Cardiac muscle cell (in vitro differentiated cells and primary cell): Measurements from ENCODE around the gene IL32. TPM values are rescaled to one million over a fixed set of nuclear protein-coding genes. Genes with fewer than 3 reads are reported as not detected.

ENCODE experiments used
- DNase-seq, 2 donors: peaks; one replicate each; pipeline versions ENCODE4 v3.0.0 to v3.0.0-alpha.2; 2010 to 2017; ENCODE audit warnings: low read depth in 1 of 2, low spot score in 1 of 2
- H3K27ac ChIP-seq: fragments of 200-600 bp; sonication (generic); 2 replicates; pipeline ENCODE4 v1.5.1; 2016
- H3K27me3 ChIP-seq: fragments of 200-600 bp; sonication (generic); 2 replicates; pipeline ENCODE4 v1.6.0; 2016; ENCODE audit warnings: control low read depth
- H3K36me3 ChIP-seq: fragments of 200-600 bp; sonication (generic); 2 replicates; pipeline ENCODE4 v1.5.1; 2016; ENCODE audit warnings: control low read depth
- H3K4me1 ChIP-seq: fragments of 200-600 bp; sonication (generic); 2 replicates; pipeline ENCODE4 v1.8.1; 2017; ENCODE audit warnings: low read depth, mild to moderate bottlenecking, mixed run types
- H3K4me3 ChIP-seq: fragments of 200-600 bp; sonication (generic); 2 replicates; pipeline ENCODE4 v1.5.1; 2016; ENCODE audit warnings: mild to moderate bottlenecking
- H3K9me3 ChIP-seq: fragments of 200-600 bp; sonication (generic); 2 replicates; pipeline ENCODE4 v1.5.1; 2017; ENCODE audit warnings: low read depth, mild to moderate bottlenecking, control low read depth
- CTCF ChIP-seq: IDR thresholded peaks from 2 replicates; pipeline ENCODE4 v1.5.1; 2012; ENCODE audit warnings: low read depth, mild to moderate bottlenecking, low read length
- polyA plus RNA-seq: library from polyadenylated mRNA; unstranded; fragments of >200 nt; fragmentation: Nextera tagmentation; extraction: Ambion mirVana; gene quantifications from 2 replicates; pipeline ENCODE4 v1.2.1, GENCODE V29; 2016
- total RNA-seq: library from RNA; depleted of rRNA; stranded (reverse); fragments of >200 nt; gene quantifications from 2 replicates; pipeline ENCODE4 v1.2.3, GENCODE V29; 2016

The IL32 gene, protein sequence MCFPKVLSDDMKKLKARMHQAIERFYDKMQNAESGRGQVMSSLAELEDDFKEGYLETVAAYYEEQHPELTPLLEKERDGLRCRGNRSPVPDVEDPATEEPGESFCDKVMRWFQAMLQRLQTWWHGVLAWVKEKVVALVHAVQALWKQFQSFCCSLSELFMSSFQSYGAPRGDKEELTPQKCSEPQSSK
- total RNA-seq (0.66 TPM in 1 of 2 replicates, not detected in the other), polyA plus RNA-seq (0.35 TPM in 1 of 2 replicates, not detected in the other)

- H3K4me3 ChIP-seq: no peak within 1 kb of the TSS
- no peak for TF ChIP-seq CTCF
- no peaks in the 10 kb centered on the region for H3K4me1 ChIP-seq
- no peaks in the 10 kb centered on the region for H3K9me3 ChIP-seq
- no peaks in the 10 kb centered on the region for H3K27me3 ChIP-seq
- no peak within 1 kb of the TSS for H3K27ac ChIP-seq
- peak in 1 of 2 donors; percentile 82 for DNase-seq
- no peaks in the 10 kb centered on the region for H3K36me3 ChIP-seq
Measured at GRCh38 chr16:3065069-3065741, at the start of gene IL32. Gene IL32, plus strand, starts transcription at chr16:3065640. Its CDS starts 172 bp downstream, at chr16:3065812.

DNA sequence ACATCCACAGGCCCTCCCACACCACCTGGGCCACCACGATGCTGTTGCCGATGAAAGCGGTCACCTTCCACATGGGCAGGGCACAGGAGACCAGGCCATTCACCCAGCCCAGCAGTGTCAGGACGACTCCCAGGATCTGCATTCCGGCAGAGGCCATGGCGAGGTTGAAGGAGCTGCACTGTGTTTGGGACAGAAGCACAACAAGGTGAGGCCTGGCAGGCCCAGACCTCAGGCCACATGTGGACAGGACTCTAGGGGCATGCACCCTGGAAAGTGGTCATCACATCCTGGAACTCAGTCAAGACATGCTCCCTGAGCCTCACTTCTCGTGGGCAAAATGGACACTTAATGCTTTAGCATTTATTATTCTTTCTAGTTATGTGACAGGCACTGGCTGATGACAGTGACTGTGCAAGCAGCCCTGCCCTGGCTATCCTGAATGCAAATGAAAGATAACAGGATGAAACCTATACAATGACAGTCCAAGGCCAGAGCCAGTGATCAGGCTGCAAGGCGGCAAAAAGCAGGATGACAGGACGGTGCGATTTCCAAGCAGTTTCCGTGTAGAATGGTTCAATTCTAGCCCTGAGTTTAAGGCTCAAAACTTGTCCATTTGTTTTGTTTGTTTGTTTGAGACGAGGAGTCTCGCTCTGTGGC lies 49.4 kb upstream of the IL32 start:
- TF ChIP-seq CTCF: no peak
- no peak for DNase-seq
- no peak overlapping the region for H3K27ac ChIP-seq
- H3K9me3 ChIP-seq: no peaks in the 10 kb centered on the region
- peaks cover 16% of the 10 kb centered on the region for H3K4me1 ChIP-seq
- no peaks in the 10 kb centered on the region for H3K36me3 ChIP-seq
- H3K4me3 ChIP-seq: no peak overlapping the region
- no peaks in the 10 kb centered on the region for H3K27me3 ChIP-seq

DNA sequence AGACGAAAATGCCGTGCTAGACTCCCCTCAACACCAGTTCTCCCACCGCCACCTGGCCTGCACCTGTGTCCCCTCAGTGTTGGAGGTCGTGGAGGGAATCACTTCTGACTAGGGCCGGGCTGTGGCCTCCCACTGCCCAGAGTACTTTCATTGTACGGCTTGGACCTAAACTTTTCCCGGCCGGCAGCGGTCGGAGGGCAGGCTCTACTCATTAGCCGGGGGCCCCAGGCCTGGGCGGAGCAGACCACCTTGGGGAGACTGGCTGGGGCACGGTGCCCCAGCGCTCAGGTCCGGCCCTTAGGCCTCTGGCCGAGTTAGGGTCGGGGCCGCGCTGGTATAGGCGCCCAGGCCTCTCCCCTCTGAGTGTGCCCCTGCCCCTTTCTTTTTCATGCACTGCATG lies 48.1 kb upstream of the IL32 start:
- no peak for TF ChIP-seq CTCF
- Histone ChIP-seq H3K27ac (peak overlapping the region; percentile 87), H3K9me3 (no peaks in the 10 kb centered on the region), H3K27me3 (no peaks in the 10 kb centered on the region), H3K36me3 (no peaks in the 10 kb centered on the region), H3K4me1 (peaks cover 18% of the 10 kb centered on the region), H3K4me3 (peak overlapping the region; percentile 76)
- DNase-seq: no peak

DNA sequence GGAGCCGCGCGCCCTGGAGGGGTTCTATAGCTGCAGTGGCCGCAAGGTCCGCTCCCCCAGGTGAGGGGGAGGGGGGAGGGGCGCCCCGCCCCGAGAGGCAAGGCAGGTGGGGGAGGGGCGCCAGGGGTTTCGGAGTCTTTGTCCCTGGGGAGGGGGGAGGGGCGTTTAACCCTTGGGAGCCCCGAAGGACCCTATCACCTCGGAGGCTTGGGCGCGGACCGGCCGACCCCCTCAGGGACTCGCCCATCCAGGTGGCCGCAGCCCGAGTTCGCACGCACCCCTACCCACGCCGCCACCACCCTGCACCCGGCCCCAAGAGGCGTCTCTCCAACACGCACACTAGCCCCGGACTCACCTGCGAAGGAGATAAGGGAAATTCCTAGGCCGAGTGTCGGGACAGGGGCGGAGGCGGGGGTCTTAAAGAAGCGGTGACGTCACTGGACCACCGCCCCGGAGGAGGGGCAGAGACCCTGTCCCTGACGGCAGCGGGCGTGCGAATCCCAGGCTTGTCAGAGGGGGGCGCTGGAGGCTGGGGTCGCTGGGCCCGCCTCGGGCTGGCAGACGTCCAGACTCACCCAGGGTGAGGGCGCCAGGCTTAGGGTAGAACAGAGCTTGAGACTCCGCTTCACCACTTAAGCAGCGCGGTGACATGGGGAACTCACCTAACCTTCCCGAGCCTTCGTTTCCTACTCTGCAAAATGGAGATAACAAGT lies 47.5 kb upstream of the IL32 start, which contains the start of gene CLDN6:
Gene CLDN6 (minus strand): TSS at position 390 of the 713 bp plus-strand sequence. CDS start 2,162 bp downstream, outside the sequence.
- Histone ChIP-seq H3K4me1 (peaks cover 18% of the 10 kb centered on the region), H3K4me3 (peak within 1 kb of the TSS; percentile 76), H3K27me3 (no peaks in the 10 kb centered on the region), H3K36me3 (no peaks in the 10 kb centered on the region), H3K9me3 (no peaks in the 10 kb centered on the region), H3K27ac (peak within 1 kb of the TSS; percentile 87)
- DNase-seq: peak in 1 of 2 donors; percentile 94
- TF ChIP-seq CTCF: peak; percentile 29

DNA sequence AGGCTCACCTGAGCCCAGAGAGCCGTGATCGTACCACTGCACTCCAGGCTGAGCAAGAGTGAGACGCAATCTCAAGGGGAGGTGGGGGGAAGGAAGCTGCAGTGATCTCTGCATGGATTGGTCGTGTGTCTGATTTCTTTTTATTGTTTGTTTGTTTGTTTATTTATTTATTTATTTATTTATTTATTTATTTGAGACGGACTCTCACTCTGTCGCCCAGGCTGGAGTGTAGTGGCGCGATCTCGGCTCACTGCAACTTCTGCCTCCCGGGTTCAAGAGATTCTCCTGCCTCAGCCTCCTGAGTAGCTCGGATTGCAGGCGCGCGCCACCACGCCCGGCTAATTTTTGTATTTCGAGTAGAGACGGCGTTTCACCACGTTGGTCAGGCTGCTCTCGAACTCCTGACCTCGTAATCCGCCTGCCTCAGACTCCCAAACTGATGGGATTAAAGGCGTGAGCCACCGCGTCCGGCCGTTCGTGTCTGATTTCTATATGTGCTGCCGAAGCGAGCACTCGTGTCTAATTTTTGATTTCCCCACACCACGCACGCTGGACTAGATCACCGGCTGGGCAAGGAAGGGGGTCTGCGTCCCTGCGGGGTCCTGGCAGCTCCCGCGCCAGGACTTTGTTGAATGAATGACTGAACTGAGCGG lies 45.7 kb upstream of the IL32 start:
- Histone ChIP-seq H3K4me3 (peak overlapping the region; percentile 74), H3K4me1 (peaks cover 22% of the 10 kb centered on the region), H3K9me3 (no peaks in the 10 kb centered on the region), H3K27me3 (no peaks in the 10 kb centered on the region), H3K36me3 (no peaks in the 10 kb centered on the region), H3K27ac (peak overlapping the region; percentile 97)
- no peak for TF ChIP-seq CTCF
- no peak for DNase-seq
